HG02763 (cell line): Measurements from ENCODE around the gene RTBDN.

Experiments
- ATAC-seq: cut with Tn5 transposase; IDR thresholded peaks from one replicate; pipeline ENCODE4 v1.9.1; 2021; ENCODE audit warnings: mild to moderate bottlenecking, moderate library complexity; ENCODE audit not compliant: unreplicated experiment

RTBDN gene

DNA sequence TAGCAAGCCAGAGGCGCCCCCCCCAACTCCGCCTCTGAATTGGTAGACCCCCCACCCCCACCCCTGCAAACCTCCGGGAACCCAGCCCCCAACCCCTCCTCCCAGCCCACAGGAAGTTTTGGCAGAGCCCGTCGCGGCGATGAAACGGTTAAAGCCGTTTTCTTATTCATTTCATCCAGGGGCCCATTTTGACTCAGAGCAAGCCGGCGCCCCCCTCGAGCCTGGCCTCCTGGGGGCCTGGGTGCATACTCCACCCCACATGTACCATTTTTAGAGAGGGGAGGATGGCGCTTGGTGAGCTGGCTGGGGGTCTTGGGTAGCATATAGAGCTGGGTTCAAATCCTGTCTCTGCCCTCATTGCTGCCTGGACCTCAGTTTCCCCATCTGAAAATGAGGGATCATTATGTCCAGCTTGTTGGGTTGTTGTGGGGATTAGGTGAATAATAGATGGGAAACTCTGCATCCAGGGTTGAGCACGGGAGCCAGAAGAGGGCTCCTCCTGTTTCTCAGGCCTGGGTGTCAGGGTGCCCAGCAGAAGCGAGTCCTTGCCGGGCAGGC is 51.0 kb downstream of the RTBDN start:
- ATAC-seq: no peak

DNA sequence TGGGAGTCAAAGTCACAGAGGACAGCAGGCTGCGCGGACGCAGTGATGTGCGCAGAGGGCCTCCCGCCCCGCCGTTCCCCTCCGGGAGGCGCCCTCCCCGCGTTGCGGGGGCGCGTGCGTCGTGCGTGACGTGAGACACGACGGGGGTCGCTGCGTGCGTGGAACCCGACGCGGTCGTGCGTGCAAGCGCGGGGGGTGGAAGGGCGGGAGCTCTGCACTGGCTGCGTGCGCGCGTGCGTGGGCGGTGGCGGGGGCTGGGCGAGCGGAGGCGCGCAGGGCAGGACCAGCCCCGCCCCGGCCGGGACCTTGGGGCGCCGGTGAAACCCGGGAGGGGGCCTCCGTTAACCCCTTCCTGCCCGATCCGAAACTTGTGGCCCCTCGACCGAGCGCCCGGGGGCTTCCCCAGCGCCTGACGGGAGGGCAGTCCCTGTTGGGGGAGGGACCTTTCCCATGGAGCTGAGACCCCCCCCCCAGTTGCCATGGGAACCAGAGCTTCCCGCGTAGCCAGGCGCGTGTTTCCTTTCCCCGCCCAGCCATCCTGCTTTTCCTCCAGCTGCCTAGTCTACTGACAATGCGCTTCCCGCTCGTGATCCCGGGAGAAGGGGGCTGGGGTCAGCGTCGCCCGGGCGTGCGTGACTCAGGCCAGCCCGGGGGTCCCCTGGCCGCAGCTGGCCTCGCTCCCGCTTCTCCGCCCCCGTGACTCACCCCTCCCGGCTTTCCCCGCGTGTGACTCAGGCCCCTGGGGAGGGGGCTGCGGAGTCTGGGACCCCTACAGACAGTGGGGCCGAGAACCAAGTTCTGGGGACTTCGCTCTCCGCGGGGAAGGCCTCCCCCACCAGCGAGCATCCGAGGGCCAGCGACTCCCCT is 51.7 kb downstream of the RTBDN start:
- ATAC-seq: peak; percentile 56

DNA sequence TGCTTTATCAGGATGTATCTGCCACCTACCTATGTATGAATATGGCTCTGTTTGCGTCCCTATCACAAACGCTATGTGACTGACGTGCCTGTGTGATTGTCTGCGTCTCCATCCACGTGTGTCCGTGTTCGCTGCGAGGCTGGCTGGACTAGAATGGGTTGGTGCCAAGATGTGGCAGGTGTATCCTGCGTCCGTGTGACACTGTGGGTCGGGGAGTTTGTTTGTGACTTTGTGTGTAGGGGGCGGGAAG is 52.3 kb downstream of the RTBDN start:
- no peak for ATAC-seq

DNA sequence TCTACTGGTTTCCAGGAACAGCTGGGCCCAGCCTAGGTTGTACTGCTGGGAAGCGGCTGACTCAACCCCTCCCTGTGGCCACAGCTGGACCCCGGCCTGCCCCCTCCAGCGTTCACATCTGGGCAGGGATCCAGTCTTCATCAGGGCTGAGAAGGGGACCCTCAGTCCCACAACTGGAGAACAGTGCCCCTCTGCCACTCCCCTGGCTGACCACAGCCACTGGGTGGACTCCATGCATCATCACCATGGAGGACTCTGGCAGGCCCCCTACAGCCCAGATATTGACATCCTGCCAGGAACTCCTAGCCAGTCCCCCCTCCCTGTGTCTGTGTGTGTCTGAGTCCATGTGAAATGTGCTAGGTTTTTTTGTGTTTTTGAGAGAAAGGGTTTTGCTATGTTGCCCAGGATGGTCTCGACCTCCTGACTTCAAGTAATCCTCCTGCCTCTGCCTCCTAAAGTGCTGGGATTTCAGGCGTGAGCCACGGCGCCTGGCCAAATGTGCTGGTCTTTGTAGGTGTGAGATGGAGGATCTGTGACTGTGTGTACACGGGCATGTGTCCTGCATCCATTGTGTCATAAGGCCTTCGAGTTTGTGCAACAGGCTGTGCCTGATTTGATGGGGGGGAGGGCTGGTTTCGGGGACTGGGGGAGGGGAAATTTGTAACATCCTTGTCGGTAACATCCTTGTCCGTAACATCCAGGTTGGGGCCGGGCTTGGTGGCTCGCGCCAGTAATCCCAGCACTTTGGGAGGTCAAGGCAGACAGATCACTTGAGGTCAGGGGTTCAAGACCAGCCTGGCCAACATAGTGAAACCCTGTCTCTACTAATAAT is 55.0 kb downstream of the RTBDN start:
- no peak for ATAC-seq

DNA sequence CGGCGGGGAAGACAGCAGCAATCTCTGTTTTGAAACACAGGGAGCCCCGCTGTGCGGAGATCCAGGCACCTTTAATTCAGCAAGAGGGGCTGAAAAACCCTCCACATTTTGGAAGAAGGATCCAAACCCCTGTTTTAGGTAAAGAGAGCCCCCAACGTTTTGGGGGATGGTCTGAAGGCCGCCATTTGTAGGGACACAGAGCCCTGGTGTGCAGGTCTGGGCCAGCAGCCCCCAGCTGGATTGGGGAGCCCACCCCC is 55.5 kb downstream of the RTBDN start:
- ATAC-seq: no peak

DNA sequence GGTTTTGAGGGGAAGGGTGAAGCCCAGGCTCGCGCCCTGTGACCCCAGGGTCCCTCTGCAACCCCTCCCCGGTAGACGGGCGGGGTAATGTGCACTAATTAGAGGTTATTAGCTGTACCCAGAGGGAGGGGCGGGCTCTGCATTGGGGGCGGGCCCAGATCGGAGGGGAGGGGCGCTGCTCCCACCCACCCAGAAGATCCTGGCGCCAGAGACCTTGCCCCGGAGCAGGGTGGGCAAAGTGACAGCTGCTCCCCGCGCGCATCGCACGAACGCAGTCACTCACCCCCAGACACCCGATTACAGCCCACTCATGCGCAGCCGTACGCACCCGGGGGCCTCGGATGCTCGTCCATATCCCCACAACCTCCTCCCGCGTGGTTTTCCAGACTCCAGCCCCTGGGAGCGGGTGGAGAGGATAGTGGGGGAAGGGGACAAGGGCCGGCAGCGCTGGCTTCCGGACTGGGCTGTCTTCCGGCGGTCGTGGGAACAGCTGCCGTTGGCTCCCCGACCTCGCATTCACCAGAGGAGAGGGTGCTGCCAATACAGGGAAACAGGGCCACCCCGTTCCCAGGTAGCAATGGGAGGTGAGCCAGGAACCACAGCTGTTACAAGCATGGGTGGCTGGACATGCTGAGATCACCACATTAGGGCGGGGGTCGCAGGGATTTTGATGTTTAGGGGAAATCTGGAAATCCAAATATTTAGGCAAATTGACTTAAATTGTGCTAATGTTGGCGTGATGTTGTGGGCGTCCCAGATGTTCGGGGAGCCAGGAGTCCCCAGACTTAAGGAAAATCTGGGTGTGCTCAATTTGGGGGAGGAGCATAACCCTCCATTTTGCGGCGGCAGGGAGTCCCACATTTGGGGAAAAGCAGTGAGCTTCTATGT is 56.1 kb downstream of the RTBDN start:
- ATAC-seq: no peak

DNA sequence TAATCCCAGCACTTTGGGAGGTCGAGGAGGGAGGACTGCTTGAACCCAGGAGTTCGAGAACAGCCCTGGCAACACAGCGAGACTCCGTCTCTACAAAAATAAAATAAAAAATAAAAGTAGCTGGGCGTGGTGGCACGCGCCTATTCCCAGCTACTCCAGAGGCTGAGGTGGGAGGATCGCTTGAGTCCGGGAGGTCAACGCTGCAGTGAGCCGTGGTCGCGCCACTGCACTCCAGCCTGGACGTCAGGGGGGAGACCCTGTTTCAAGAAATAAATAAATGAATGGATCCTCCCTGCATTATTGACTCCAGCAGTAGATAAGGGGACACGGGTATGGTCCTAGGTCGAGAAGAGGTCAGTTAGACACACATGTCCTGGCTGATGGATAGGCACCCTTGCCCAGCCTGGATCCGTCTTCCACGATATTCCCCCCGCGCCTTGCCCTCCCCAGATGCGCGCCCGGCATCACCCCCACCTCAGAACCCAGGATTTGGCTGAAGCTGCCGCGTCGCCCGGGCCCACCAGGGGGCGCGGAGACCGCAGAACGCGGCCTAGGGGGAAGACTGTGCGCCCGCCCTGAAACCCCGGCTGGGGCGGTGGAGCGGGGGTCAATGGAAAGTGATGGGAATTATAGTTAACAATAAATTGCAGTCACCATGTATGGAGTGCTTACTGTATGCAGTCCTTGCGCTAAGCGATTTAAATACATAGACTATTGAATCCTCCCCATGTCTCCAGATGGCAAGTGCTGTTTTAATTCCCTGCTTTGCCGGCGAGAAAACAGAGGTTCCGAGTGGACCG is 57.0 kb downstream of the RTBDN start:
- ATAC-seq: peak; percentile 28
